GM12872 (cell line): ENCODE measurements around the gene TARS1.

Experiments used
- TF ChIP-seq, protein P1 (sequence below): IDR thresholded peaks from 3 replicates; pipeline ENCODE4 v1.5.1; 2011; ENCODE audit warnings: low read depth, mild to moderate bottlenecking, low read length, moderate library complexity; ENCODE audit not compliant: insufficient read depth

TARS1 gene

DNA sequence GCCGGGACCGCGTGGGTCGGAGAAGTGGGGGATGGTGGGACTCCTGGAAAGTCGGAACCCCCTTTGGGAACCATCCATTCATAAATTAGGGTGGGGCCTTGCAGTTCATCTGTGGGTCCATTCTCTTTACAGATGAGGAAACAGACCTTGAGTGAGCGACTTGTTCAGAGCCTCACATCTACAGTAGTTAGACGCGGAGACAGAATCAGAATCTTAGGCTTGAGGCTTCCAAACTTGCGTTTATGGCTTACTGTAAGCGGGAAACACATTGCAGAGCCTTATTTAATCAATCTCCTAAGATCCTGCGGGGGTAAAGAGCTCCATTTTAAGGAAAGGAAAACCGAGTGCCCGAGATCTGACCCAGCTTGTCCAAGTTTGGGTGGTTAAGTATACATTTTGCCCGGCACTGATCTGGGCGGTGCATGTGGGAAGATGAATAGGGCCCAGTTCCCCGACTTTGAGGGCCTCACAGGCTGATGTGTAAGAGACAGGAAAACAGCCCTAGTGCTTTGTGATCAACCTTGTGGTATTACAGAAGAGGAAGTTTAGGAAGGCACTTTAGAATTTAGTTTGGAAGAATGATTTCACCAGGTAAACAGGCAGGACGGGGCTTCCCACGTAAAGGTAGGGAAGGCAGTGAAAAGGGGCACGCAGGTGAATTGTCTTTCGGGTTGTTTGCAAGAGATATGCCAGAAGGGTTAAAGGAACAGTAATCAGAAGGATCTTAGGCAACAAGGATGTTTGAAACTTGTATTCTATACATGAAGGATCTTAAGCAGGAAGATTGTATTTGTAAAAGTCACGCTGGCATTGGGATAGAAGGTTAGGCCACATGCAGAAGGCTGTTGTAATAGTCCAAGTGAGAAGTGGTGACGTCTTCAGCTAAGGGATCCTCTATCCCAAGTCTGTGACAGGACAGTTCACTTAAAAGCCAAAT lies 744 bp downstream of the TARS1 start:
- TF ChIP-seq, protein P1, sequence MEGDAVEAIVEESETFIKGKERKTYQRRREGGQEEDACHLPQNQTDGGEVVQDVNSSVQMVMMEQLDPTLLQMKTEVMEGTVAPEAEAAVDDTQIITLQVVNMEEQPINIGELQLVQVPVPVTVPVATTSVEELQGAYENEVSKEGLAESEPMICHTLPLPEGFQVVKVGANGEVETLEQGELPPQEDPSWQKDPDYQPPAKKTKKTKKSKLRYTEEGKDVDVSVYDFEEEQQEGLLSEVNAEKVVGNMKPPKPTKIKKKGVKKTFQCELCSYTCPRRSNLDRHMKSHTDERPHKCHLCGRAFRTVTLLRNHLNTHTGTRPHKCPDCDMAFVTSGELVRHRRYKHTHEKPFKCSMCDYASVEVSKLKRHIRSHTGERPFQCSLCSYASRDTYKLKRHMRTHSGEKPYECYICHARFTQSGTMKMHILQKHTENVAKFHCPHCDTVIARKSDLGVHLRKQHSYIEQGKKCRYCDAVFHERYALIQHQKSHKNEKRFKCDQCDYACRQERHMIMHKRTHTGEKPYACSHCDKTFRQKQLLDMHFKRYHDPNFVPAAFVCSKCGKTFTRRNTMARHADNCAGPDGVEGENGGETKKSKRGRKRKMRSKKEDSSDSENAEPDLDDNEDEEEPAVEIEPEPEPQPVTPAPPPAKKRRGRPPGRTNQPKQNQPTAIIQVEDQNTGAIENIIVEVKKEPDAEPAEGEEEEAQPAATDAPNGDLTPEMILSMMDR, result no peak

DNA sequence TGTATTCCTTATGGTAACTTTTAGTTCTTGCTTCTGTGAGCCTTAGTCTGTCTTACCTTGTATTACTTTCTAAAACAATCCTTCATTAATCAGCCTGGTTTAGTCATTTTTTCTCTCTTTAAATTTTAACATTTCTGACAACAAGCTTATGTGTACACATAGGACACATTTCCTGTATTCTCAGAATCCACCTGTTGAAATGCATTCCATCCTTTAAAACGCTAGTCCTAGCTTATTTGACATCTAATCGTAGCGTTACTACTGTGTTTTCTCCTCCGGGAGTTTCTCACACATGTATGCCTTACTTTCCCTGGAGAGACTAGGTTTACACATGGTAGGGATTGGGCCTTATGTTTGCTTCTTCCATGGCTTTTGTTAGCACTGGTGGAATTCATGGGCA lies 3.8 kb downstream of the TARS1 start:
- TF ChIP-seq, protein P1, result no peak

GRCh38 chr5:33445798-33446197 lies 5.0 kb downstream of the TARS1 start:
- TF ChIP-seq, protein P1, result no peak

DNA sequence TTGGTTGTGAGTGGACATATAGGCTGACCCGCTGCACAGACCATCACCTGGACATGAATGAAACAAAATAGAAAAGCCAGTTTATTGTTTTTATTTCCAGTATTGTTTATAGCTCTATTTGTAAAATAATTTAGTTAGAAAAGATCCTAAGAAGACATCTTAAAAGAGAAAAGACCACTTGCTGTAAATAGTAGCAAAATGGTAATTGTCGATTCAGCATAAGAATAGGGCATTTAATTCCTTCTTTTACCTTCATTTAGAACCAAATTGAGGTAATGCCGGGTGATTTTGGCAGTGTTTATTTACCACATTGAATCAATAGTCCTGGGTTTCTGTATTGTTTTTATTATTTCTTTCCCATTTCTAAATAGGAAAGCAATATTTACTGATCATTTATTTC lies 7.4 kb downstream of the TARS1 start:
- TF ChIP-seq, protein P1, result no peak

GRCh38 chr5:33457126-33457525 lies 16.4 kb downstream of the TARS1 start:
- TF ChIP-seq, protein P1, result no peak

DNA sequence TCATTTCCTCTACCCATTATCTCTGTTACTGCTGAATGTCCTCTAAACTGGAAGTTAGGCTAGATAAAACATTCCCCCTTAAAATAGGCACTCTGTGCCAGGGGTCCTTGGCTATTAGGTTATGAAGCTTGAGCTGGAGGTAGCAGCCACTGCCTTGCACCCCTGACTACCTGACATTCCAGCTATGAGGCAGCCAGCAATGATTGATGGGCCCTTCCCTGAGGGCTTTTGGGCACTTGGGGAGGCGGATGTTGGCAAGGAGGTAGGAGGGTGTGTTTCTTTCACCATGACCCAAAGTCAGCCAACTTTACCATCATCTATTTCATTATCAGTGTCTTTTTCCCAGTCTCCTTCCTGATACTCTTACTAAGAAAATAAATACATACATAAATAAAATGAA lies 17.1 kb downstream of the TARS1 start:
- TF ChIP-seq, protein P1, result no peak

DNA sequence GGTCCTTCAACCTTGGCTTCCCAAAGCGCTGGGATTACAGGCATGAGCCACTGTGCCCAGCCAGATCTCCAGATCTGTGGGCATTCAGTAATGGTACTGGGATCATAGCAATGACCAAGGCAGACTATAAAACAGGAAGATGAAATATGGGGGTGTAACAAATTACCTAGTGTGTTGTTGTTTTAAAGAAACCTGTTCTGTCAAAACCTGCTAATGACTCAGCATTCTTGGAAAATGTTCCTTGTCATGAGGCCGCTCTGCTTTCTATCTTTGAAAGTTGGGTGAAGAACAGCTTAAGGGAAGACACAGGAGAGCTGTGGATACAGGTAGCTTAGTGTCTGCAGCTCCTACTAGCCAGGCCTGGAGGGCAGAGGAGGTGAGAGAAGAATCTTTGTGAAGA lies 19.4 kb downstream of the TARS1 start:
- TF ChIP-seq, protein P1, result no peak
